ENCODE results near the gene MAP7D3. TPM values are rescaled to one million over a fixed set of nuclear protein-coding genes. Genes with fewer than 3 reads are reported as not detected.

Gene MAP7D3
- total and polyA plus RNA-seq, 2 of the 8 experiments (the other 6 are each of a cell fraction or from before 2014, with no cell fraction given), result 4.8 to 19.6 TPM

DNA sequence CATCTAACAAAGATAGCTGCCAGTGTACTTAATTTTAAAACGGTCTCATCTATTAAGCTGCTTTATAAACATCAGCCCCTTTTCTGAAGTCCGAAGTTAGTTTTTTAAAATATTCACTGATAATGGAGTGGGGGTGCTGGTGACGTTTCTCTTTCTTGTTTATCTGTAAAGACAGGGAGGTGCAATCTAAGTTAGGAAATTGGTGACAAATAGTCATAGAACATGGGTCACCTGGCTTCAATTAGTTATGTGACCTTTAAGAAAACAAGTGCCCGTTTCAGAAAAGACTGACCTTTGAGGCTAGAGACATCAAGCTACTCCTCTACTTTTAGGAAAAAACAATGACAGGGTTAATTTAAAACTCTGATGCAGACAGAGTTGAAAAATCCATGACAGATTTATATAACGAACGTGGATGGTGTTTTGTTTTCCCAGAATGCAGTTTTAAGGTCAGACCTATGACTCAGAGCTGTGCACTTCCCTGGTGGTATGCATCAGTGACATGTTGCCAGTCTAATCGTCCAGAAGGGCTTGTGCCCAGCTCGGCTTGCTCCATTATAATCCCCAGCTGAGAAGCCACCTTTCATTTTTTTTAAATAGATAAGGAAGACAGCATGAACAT lies 65.7 kb downstream of the MAP7D3 start:
- no peaks in the 10 kb centered on the region for H3K27me3 ChIP-seq (replicated peaks in 1 of 4; ENCODE audit: control insufficient read depth in 3 of 4, extremely low read depth in 1 of 4, insufficient read depth in 3 of 4, low read length in 3 of 4)
- H3K36me3 ChIP-seq (ENCODE audit: control insufficient read depth in 2 of 4, insufficient read depth in 4 of 4, low read length in 3 of 4), result no peaks in the 10 kb centered on the region
- no peak overlapping the region for H3K4me3 ChIP-seq (ENCODE audit: extremely low read depth in 1 of 4, insufficient read depth in 2 of 4, low read depth in 3 of 4, low read length in 4 of 4)
- no peak overlapping the region for H2AFZ ChIP-seq (ENCODE audit: low read length)
- no peak overlapping the region for H4K91ac ChIP-seq (replicated peaks; ENCODE audit: insufficient read length, low read length)
- H2BK120ac ChIP-seq (replicated peaks; ENCODE audit: low read depth, low read length), result no peak overlapping the region
- H2BK15ac ChIP-seq (ENCODE audit: low read length), result no peak overlapping the region
- no peak for DNase-seq (ENCODE audit: low read depth in 1 of 2, low spot score in 2 of 2)
- H3K9me3 ChIP-seq (ENCODE audit: insufficient read depth in 2 of 2, low read depth in 1 of 2, low read length in 1 of 2), result no peaks in the 10 kb centered on the region
- POLR2A ChIA-PET (ENCODE audit: partially characterized antibody), result no interaction called here
- no peaks in the 10 kb centered on the region for H3K79me1 ChIP-seq (ENCODE audit: low read depth, low read length)
- CTCF ChIA-PET (ENCODE audit: partially characterized antibody), result no interaction called here
- no peaks in the 10 kb centered on the region for H3K23me2 ChIP-seq (ENCODE audit: low read depth, low read length)
- no peak overlapping the region for H2BK20ac ChIP-seq (ENCODE audit: low read length)
- no peak overlapping the region for H3K4ac ChIP-seq (replicated peaks; ENCODE audit: insufficient read length, low read depth, low read length)
- H2BK12ac ChIP-seq (ENCODE audit: low read depth, low read length), result no peak overlapping the region
- H3K56ac ChIP-seq (replicated peaks; ENCODE audit: insufficient read length, low read depth, low read length), result no peak overlapping the region
- peaks cover 0 to 2% of the 10 kb centered on the region in 2 experiments for H4K20me1 ChIP-seq (replicated peaks in 1 of 2; ENCODE audit: control insufficient read depth in 1 of 2, insufficient read depth in 2 of 2, low read length in 2 of 2)
- FAIRE-seq, result no peak
- no peak overlapping the region for H3K27ac ChIP-seq (ENCODE audit: low read depth, low read length)
- H3K4me1 ChIP-seq (replicated peaks in 1 of 4; ENCODE audit: control insufficient read depth in 3 of 4, insufficient read depth in 4 of 4, low read length in 3 of 4), result no peaks in the 10 kb centered on the region
- no peak overlapping the region for H3K23ac ChIP-seq (ENCODE audit: insufficient read length)
- no peak overlapping the region for H3K14ac ChIP-seq (ENCODE audit: insufficient read length)
- H4K8ac ChIP-seq (ENCODE audit: extremely low read depth, insufficient read depth, low read length), result no peak overlapping the region
- no peak overlapping the region for H4K5ac ChIP-seq (ENCODE audit: insufficient read length, low read depth, low read length)
- H3K18ac ChIP-seq (ENCODE audit: extremely low read depth, low read length), result no peak overlapping the region
- no peaks in the 10 kb centered on the region for H3K79me2 ChIP-seq (ENCODE audit: control insufficient read depth in 1 of 2, insufficient read depth in 2 of 2, low read length in 2 of 2)
- WGBS, 2 experiments (ENCODE audit: extremely low coverage in 1 of 2, insufficient coverage in 1 of 2, insufficient read length in 1 of 2, insufficient replicate concordance in 2 of 2, low coverage in 1 of 2, low lambda C conversion rate in 2 of 2, missing lambda C conversion rate in 1 of 2), result 74% methylated on average over 8 of the region's 8 CpGs; no CpG with 5 or more reads in 1 of the 2 experiments
- H3K9ac ChIP-seq (replicated peaks in 1 of 4; ENCODE audit: extremely low read depth in 1 of 4, low read depth in 3 of 4, low read length in 3 of 4), result no peak overlapping the region
- no peak overlapping the region for H3K4me2 ChIP-seq (ENCODE audit: insufficient read depth in 1 of 2, low read depth in 2 of 2, low read length in 2 of 2)
- H2BK5ac ChIP-seq (ENCODE audit: low read depth, low read length), result no peak overlapping the region
- no peak overlapping the region for H2AK5ac ChIP-seq (ENCODE audit: low read depth, low read length)
- no peak for TF ChIP-seq POLR2AphosphoS5 (IDR thresholded peaks at IDR 0.05; ENCODE audit: low read depth, low read length)
- no peak for TF ChIP-seq CEBPB (IDR thresholded peaks at IDR 0.05; ENCODE audit: low read depth, low read length)
- TF ChIP-seq SRF (IDR thresholded peaks at IDR 0.05; ENCODE audit: low read depth, low read length), result no peak
- no peak for TF ChIP-seq TAF1 (IDR thresholded peaks at IDR 0.05; ENCODE audit: low read depth, low read length)
- TF ChIP-seq MAFK (IDR thresholded peaks at IDR 0.05; ENCODE audit: low read depth, low read length), result no peak
- TF ChIP-seq TBP (IDR thresholded peaks at IDR 0.05; ENCODE audit: low read depth, low read length), result no peak
